ENCODE results near the gene IL6ST.
A peak's percentile ranks its signal among the peaks of the same experiment; 100 is the strongest.
"Not testable (repeated sequence)": the region's sequence is repeated elsewhere in the genome, so short reads cannot be mapped to it uniquely, and the experiment has no call there.

IL6ST gene

DNA sequence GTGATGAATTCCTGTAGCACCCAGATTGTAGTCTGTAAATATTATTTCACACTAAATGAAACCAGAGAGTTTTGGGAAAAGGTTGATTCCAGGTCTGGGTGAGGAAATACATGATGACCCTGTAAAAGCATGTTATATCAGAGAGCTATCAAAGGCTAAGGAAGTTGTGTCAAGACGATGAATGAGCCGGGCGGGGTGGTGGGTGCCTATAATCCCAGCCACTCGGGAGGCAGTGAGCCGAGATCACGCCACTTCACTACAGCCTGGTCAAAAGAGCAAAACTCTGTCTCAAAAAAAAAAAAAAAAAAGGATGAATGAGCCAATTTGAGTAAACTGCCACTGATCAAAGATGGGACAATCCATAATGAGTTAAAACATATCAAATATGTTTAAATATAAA, 29.2 kb downstream of the IL6ST start:
- DNase-seq (ENCODE audit: low read depth) = no peak

GRCh38 chr5:55960779-55961178, 34.0 kb downstream of the IL6ST start:
- DNase-seq (ENCODE audit: low read depth) = no peak

- DNase-seq (ENCODE audit: low read depth) = no peak
These were observed 35.6 kb downstream of the IL6ST start for GRCh38 chr5:55959208-55959607.

- DNase-seq (ENCODE audit: low read depth) = not testable (repeated sequence)
These were observed 53.6 kb downstream of the IL6ST start for GRCh38 chr5:55941154-55941553.

DNA sequence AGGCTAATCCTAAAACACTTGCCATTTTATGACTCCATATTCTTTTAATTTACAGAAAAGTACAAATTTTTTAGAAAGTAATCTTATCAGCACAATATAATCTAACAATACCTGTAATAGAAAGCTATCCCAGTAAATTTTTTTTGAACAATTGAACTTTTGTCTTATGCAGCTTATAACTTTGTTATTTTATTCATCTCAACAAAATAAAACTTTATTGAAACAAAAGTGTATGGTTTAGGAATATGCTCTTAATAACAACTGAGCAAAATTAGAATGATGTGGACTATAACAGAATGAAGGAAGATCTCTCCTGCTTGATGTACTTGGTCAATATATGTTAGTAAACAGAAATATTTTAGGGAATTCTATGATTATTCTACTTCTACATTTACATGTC, 57.2 kb downstream of the IL6ST start:
- DNase-seq (ENCODE audit: low read depth) = not testable (repeated sequence)

DNA sequence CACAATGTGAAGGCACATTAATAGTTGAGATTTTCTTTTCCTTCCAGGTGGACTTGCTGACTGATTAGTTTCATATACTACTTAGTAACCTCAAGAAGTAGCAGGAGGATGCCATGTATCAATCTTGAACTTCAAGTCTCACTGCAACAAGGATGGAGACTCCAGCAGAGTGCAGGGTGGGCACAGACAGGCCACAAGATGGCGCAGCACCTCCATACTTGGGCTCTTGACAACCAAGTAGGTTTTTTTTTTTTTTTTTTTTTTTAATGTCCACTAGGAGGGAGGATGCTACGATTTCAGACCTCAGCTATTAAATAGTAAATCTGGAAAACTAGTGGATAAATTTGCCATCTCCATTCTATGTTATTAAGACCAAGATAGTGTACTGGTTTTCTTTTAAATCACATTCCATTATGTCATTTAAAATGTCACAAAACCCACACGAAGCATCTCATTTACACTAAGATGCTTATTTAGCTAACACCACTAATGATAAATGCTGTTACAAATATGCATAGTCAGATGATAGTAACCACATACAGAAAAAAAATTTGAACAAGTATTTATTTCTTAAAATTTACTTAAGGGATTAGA, 58.6 kb downstream of the IL6ST start:
- DNase-seq (ENCODE audit: low read depth) = peak; percentile 67

DNA sequence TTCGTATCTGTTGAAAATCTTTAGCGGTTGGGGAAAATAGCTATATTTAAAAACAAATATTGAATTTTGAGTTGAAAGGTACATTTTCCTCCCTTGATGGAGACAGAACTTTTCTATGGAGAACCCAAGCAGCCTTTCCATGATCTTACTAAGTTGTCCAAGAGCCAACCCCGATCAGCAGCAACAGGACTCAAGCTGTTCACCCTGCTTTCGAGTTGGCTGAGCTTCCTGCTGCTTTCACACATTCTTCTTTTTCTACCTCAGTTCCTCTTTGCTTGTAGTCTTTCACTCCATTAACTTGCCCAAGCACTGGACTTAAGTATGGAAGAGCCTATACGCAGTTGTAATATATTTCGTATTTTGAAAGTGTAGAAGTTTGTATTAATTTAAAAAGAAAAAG, 59.4 kb downstream of the IL6ST start:
- DNase-seq (ENCODE audit: low read depth) = no peak

- DNase-seq (ENCODE audit: low read depth) = no peak
These were observed 60.0 kb downstream of the IL6ST start for GRCh38 chr5:55934720-55935119.

- DNase-seq (ENCODE audit: low read depth) = no peak
These were observed 60.6 kb downstream of the IL6ST start for GRCh38 chr5:55934115-55934613.

GRCh38 chr5:55933377-55934114, 61.2 kb downstream of the IL6ST start:
- no peak for DNase-seq (ENCODE audit: low read depth)

DNA sequence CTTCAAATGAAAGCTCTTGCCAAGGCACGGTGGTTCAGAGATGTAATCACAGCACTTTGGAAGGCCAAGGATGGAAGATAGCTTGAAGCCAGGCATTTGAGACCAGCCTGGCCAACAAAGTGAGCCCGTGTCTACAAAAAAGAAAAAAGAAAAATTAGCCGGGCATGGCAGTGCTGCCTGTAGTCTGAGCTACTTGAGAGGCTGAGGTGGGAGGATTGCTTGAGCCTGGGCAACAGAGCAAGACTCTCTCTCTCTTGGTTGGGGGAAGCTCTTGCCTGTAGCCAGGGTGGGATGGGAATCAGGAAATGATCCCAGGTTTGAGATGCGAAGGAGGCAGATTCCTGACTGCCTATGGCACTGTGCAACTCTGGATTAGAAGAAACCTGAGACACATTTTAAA, 62.1 kb downstream of the IL6ST start:
- no peak for DNase-seq (ENCODE audit: low read depth)

GRCh38 chr5:55929020-55929799, 65.6 kb downstream of the IL6ST start:
- no peak for DNase-seq (ENCODE audit: low read depth)

DNA sequence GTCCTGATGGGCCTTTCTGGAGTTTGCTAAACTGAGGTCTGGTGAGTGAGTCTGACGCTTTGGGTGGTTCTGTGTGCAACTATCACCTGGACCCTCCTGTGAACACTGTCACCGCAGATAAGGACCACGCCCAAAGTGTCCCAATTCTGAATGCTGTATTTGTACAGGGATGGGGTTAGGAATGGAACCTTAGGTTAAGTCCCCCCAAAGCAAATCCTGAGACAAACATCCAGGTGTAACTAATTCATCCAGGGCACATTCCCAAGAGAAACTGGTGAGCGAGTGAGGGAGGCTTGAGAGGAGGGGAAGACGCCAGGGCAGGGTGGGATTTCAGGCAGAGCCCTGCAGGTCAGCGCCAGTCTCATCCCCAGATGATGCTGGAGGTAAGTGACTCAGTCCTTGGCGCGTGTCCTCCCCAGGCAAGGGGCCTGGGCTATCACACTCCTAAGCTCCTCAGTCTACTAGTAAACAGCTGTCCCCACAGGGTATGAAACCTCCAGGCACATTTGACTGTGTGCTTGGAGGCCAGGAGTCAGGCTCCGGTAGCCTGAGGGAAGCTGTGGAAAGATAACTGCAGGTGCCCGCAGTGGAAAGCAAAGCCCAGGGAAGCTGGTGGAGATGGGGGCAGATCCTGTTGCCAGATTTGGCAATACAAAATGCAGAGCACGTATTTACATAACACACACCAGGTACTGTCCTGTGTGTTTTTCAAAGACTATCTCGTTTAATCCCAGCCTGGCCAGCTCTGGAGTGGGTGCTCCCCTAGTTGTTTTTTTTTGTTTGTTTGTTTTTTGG, 66.7 kb downstream of the IL6ST start:
- no peak for DNase-seq (ENCODE audit: low read depth)

DNA sequence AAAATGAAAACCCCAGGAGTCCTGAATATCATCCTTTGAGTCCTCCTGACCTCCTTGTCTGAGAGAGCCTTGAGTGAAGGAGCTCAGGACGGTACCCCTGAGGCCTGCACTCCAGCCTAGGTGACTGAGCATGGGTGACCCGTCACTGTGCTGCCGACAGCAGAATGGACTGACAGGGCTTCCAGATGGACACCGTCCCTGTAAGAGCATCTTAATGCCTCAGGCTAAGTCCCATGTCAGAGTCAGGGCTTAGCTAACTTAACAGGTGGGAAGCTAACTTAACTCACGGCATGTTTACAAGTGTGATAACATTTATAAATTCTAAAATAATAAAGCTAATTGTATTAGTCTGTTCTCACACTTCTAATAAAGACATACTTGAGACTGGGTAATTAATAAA, 68.3 kb downstream of the IL6ST start:
- DNase-seq (ENCODE audit: low read depth) = no peak

DNA sequence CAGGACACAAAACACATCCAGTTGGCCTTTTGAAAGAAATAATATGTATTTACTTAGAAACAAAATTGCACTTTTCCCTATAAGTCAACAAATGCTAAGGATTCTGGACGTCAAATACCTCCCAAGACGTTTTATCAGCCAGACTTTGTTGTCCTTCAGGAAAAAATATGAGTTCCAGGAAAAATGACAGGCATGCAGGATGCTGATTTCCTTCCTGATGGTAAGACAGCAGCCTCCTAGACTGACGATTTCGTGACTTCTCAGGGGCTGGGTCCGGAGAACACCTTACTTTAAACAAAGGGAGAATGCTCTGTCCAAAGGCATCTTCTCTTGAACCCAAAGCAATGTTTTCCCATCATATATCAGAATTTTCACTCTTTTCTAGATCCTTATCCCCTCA, 69.1 kb downstream of the IL6ST start:
- no peak for DNase-seq (ENCODE audit: low read depth)

- no peak for DNase-seq (ENCODE audit: low read depth)
These were observed 69.6 kb downstream of the IL6ST start for GRCh38 chr5:55925181-55925580.

DNA sequence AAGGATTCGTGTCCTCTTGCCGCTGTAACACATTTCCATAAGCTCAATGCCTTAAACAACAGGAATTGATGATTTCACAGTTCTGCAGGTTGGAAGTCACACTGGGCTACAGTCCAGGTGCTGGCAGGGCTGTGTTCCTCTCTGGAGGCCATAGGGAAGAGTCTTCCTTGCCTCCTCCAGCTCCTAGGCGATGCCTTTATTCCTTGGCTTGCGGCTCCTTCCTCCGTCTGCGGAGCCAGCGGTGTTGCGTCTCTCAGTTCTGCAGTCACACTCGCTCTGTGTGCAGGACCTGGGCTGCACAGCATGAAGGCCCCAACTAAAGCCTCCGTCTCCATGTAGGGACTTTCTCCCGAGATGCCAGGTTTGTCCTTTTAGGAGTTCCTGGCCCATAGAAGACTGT, 70.0 kb downstream of the IL6ST start:
- no peak for DNase-seq (ENCODE audit: low read depth)

DNA sequence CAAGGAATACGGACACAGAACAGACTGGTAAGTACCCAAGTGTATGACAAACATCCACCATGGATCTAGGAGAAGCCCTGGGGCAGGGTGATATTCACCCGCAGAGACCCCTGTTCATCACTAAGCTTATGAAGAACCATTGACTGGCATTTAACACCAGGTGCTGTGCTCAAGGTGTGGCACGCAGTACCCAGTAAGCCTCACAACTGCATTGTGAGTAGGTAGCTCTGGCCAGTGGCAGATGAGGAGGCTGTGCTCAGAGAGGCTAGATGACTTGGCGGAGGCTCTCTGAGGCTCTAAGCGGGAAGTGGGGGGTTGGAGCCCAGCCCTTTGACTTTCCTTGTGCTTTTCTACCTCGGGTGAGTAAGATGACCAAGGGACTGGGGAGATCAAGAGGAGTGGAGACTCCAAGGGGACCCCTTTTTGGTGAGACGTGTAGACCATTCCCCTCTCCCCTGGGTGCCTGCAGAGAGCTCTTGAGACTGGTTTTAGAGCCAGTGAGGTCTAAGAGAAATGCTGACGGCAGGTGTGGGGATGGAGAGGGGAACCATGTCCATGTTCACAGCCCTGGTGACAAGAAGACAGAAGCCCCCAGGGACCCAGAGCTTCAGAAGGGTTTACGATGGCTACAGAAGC, 70.8 kb downstream of the IL6ST start:
- no peak for DNase-seq (ENCODE audit: low read depth)

DNA sequence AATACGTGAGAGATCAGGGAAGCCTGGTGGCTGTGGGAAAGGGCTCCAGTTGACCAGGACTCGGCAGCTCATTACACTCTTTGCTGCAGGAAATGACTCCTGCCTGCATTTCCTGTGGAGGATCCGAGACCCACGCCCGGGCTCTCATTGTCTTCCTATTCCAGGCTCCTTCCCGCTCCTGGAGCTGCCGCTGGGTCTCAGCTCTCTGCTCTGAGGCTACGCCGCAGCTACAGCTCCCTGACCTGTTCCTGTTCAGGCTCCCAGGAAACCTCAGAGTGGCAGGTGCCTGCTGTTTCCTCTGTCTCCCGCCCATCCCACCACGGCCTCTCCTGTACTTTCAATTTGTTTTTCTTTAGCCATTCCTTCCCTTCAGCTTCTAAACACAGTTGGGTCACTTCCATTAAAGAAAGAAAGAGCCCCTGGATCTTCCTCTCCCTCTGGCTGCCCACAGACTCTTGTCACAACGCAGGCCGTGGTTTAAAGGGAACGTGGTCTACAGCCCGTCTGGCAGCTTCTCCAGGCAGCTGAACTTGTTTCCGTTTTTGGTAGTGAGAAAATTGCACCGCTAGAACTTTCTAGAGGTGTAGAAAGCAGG, 71.5 kb downstream of the IL6ST start:
- no peak for DNase-seq (ENCODE audit: low read depth)

- no peak for DNase-seq (ENCODE audit: low read depth)
These were observed 73.1 kb downstream of the IL6ST start for GRCh38 chr5:55921617-55922016.

GRCh38 chr5:55920784-55921183, 74.0 kb downstream of the IL6ST start:
- DNase-seq (ENCODE audit: low read depth) = no peak
